ENCODE data around the gene GHR. TPM values are rescaled to one million over a fixed set of nuclear protein-coding genes. Genes with fewer than 3 reads are reported as not detected.
"Not testable (repeated sequence)": the region's sequence is repeated elsewhere in the genome, so short reads cannot be mapped to it uniquely, and the experiment has no call there.

Gene GHR
- total RNA-seq, 1 experiment from 2014 or later = 34.0 TPM

DNA sequence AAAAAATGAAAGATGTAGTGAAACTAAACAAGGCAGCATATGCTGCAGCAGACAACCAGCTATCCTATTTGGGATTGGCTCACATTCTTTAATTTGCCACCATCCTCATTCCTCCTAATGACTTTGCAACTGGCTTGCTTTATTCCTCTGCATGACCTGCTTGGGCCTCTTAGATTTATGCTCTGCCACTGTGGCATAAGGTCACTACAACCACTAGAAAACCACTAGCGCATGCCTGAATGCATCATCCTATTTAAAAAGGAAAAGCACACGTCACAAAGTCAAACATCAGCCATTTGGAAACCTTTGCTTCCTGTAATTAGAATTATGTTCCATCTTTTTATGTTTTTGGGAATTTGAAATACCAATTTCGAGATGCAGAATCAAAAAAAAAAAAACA is 292.5 kb downstream of the GHR start:
- Histone ChIP-seq H3K36me3 (peaks cover 4% of the 10 kb centered on the region), H3K4me1 (no peaks in the 10 kb centered on the region), H3K27me3 (no peaks in the 10 kb centered on the region), H3K27ac (no peak overlapping the region), H3K4me3 (no peak overlapping the region), H3K9me3 (replicated peaks) (no peaks in the 10 kb centered on the region)
- no peak for DNase-seq

GRCh38 chr5:42718591-42718990 is 295.4 kb downstream of the GHR start:
- no peak for DNase-seq
- Histone ChIP-seq H3K4me3 (no peak overlapping the region), H3K27ac (no peak overlapping the region)

GRCh38 chr5:42719034-42719433 is 295.8 kb downstream of the GHR start:
- H3K27me3 ChIP-seq = no peaks in the 10 kb centered on the region
- H3K27ac ChIP-seq = no peak overlapping the region
- H3K36me3 ChIP-seq = peaks cover 4% of the 10 kb centered on the region; the same call in 1 of the 2 replicates
- no peak overlapping the region for H3K4me3 ChIP-seq
- no peaks in the 10 kb centered on the region for H3K9me3 ChIP-seq (replicated peaks)
- no peak for DNase-seq
- H3K4me1 ChIP-seq = no peaks in the 10 kb centered on the region

More at GRCh38 chr5:42718591-42718990, 295.4 kb downstream of the GHR start:
- Histone ChIP-seq H3K27me3 (no peaks in the 10 kb centered on the region), H3K9me3 (replicated peaks) (no peaks in the 10 kb centered on the region), H3K36me3 (peaks cover 4% of the 10 kb centered on the region; the same call in 1 of the 2 replicates), H3K4me1 (no peaks in the 10 kb centered on the region)

DNA sequence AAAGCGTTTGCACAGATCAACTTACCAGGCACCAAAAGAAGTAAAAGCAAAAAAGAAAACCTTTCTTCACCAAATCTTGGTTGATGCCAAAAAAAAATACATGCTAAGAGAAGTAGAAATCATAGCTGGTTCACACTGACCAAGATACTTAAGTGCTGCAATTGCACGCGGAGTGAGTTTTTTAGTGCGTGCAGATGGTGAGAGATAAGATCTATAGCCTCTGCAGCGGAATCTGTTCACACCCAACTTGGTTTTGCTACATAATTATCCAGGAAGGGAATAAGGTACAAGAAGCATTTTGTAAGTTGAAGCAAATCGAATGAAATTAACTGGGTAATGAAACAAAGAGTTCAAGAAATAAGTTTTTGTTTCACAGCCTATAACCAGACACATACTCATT is 297.0 kb downstream of the GHR start:
- H3K9me3 ChIP-seq (replicated peaks) = no peaks in the 10 kb centered on the region
- H3K27me3 ChIP-seq = no peaks in the 10 kb centered on the region
- DNase-seq = no peak
- no peaks in the 10 kb centered on the region for H3K4me1 ChIP-seq
- H3K36me3 ChIP-seq = peaks cover 2% of the 10 kb centered on the region; the same call in 1 of the 2 replicates
- H3K4me3 ChIP-seq = no peak overlapping the region
- no peak overlapping the region for H3K27ac ChIP-seq

DNA sequence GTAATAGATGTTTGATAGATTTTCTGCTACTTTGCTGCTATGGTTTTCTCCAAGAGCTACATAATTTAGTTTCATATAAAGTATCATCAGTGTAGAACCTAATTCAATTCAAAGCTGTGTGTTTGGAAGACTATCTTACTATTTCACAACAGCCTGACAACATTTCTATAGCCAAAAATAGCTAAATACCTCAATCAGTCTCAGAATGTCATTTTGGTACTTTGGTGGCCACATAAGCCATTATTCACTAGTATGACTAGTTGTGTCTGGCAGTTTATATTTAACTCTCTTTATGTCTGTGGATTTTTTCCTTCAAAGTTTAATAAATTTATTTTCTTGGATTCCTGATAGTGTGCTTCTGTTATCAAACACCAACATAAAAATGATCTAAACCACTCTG is 298.2 kb downstream of the GHR start:
- H3K27me3 ChIP-seq = no peaks in the 10 kb centered on the region
- no peak for DNase-seq
- H3K36me3 ChIP-seq = peaks cover 2% of the 10 kb centered on the region; the same call in 1 of the 2 replicates
- H3K27ac ChIP-seq = no peak overlapping the region
- H3K4me1 ChIP-seq = no peaks in the 10 kb centered on the region
- no peak overlapping the region for H3K4me3 ChIP-seq
- H3K9me3 ChIP-seq (replicated peaks) = no peaks in the 10 kb centered on the region

DNA sequence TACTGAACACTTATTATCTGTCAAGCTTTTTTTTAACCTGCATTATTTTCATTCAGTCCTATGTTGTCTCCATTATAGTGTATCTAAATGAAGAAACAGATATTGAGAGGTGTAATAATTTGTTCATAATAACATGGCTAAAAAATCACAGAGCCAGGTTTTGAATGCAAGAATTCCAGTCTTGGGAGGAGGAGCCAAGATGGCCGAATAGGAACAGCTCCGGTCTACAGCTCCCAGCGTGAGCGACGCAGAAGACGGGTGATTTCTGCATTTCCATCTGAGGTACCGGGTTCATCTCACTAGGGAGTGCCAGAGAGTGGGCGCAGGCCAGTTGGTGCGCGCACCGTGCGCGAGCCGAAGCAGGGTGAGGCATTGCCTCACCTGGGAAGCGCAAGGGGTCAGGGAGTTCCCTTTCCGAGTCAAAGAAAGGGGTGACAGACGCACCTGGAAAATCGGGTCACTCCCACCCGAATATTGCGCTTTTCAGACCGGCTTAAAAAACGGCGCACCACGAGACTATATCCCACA is 311.4 kb downstream of the GHR start:
- H3K27me3 ChIP-seq; DNase-seq; H3K4me1 ChIP-seq; H3K36me3 ChIP-seq; H3K27ac ChIP-seq; H3K4me3 ChIP-seq; H3K9me3 ChIP-seq (replicated peaks): not testable (repeated sequence)

- Histone ChIP-seq H3K27ac (no peak overlapping the region), H3K4me1 (no peaks in the 10 kb centered on the region), H3K27me3 (no peaks in the 10 kb centered on the region), H3K4me3 (no peak overlapping the region), H3K36me3 (no peaks in the 10 kb centered on the region), H3K9me3 (replicated peaks) (peaks cover 4% of the 10 kb centered on the region)
- DNase-seq = no peak
Measured at GRCh38 chr5:42740920-42741319, 317.7 kb downstream of the GHR start.

- Histone ChIP-seq H3K4me3 (no peak overlapping the region), H3K36me3 (no peaks in the 10 kb centered on the region), H3K4me1 (no peaks in the 10 kb centered on the region), H3K27me3 (no peaks in the 10 kb centered on the region), H3K27ac (no peak overlapping the region), H3K9me3 (replicated peaks) (peaks cover 4% of the 10 kb centered on the region)
- peak in 1 of 2 experiments; percentile 40 for DNase-seq
Measured at GRCh38 chr5:42745426-42745825, 322.2 kb downstream of the GHR start.

- H3K9me3 ChIP-seq (replicated peaks) = peaks cover 4% of the 10 kb centered on the region
- no peak overlapping the region for H3K27ac ChIP-seq
- H3K27me3 ChIP-seq = no peaks in the 10 kb centered on the region
- no peaks in the 10 kb centered on the region for H3K36me3 ChIP-seq
- H3K4me3 ChIP-seq = no peak overlapping the region
- no peak for DNase-seq
- no peaks in the 10 kb centered on the region for H3K4me1 ChIP-seq
Measured at GRCh38 chr5:42745856-42746255, 322.6 kb downstream of the GHR start.

- Histone ChIP-seq H3K9me3 (replicated peaks) (no peaks in the 10 kb centered on the region), H3K36me3 (no peaks in the 10 kb centered on the region), H3K27me3 (no peaks in the 10 kb centered on the region), H3K4me1 (no peaks in the 10 kb centered on the region), H3K4me3 (no peak overlapping the region), H3K27ac (no peak overlapping the region)
- DNase-seq = no peak
Measured at GRCh38 chr5:42749020-42749419, 325.8 kb downstream of the GHR start.

- H3K36me3 ChIP-seq = no peaks in the 10 kb centered on the region
- H3K9me3 ChIP-seq (replicated peaks) = no peaks in the 10 kb centered on the region
- H3K4me3 ChIP-seq = no peak overlapping the region
- no peak for DNase-seq
- H3K27ac ChIP-seq = no peak overlapping the region
- H3K4me1 ChIP-seq = no peaks in the 10 kb centered on the region
- H3K27me3 ChIP-seq = no peaks in the 10 kb centered on the region
Measured at GRCh38 chr5:42750507-42750906, 327.3 kb downstream of the GHR start.

DNA sequence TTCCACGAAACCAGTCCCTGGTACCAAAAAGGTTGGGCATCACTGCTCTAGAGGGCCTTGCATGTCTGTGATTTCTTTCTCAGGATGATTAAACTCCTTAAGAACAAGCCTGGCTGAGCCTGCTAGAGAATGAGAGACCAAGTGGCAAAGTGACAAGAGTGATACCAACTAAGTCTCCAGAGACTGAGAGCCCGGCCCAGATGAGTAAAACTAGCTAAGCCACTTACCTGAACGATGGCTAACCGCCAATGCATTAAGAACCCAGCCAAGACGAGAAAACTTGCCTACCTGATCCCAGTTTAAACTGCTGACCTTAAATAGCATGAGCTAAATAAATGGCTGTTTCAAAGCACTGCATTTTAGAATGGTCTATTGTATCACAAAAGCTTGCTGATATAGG is 327.8 kb downstream of the GHR start:
- H3K27ac ChIP-seq = no peak overlapping the region
- no peaks in the 10 kb centered on the region for H3K4me1 ChIP-seq
- no peak for DNase-seq
- no peaks in the 10 kb centered on the region for H3K9me3 ChIP-seq (replicated peaks)
- no peaks in the 10 kb centered on the region for H3K27me3 ChIP-seq
- no peaks in the 10 kb centered on the region for H3K36me3 ChIP-seq
- no peak overlapping the region for H3K4me3 ChIP-seq

DNA sequence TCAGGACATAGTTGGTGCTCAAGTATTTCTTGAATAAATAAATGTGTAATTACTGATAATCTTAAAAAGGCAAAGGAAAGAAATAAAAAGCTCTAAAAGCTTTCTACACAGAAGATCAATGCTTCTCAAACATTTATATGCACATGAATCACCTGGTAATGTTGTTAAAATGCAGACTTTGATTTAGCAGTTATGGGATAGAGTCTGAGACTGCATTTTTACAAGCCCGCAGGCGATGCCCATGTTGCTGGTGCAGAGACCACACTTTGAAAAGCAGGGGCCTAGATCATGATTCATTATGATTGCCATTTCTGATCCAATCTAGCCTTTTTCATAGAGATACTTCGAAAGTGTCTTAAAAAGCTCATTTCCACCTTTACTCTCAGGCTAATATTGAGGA is 329.9 kb downstream of the GHR start:
- Histone ChIP-seq H3K27ac (no peak overlapping the region), H3K4me3 (no peak overlapping the region), H3K9me3 (replicated peaks) (no peaks in the 10 kb centered on the region), H3K36me3 (no peaks in the 10 kb centered on the region), H3K27me3 (no peaks in the 10 kb centered on the region), H3K4me1 (no peaks in the 10 kb centered on the region)
- DNase-seq = no peak

GRCh38 chr5:42756606-42757601 is 333.7 kb downstream of the GHR start, which contains the start of gene CCDC152:
Gene CCDC152 (plus strand): TSS chr5:42756818. CDS start chr5:42759122, 2,304 bp downstream.
- no peak for DNase-seq
- Histone ChIP-seq H3K27ac (no peak within 1 kb of the TSS), H3K27me3 (no peaks in the 10 kb centered on the region), H3K4me3 (no peak within 1 kb of the TSS), H3K36me3 (no peaks in the 10 kb centered on the region), H3K9me3 (replicated peaks) (no peaks in the 10 kb centered on the region), H3K4me1 (no peaks in the 10 kb centered on the region)

GRCh38 chr5:42759456-42759855 is 336.2 kb downstream of the GHR start:
- H3K9me3 ChIP-seq (replicated peaks) = no peaks in the 10 kb centered on the region
- H3K4me1 ChIP-seq = no peaks in the 10 kb centered on the region
- no peak overlapping the region for H3K4me3 ChIP-seq
- no peaks in the 10 kb centered on the region for H3K27me3 ChIP-seq
- H3K36me3 ChIP-seq = no peaks in the 10 kb centered on the region
- no peak overlapping the region for H3K27ac ChIP-seq
- no peak for DNase-seq

All from SJCRH30 (cell line).